COLO668 (cell line): Measurements from ENCODE around the gene NAP1L5.

ENCODE experiments used
- DNase-seq: peaks from one replicate; lab custom pipeline; 2025; ENCODE audit not compliant: unreplicated experiment; lab: John Stamatoyannopoulos, UW

Gene NAP1L5

GRCh38 chr4:88697588-88698329 is at the start of gene NAP1L5:
NAP1L5 (minus strand) TSS chr4:88697829; CDS start chr4:88697754, 75 bp downstream.
- peak; percentile 50 for DNase-seq

- DNase-seq = no peak
Measured at GRCh38 chr4:88747351-88747750, 49.7 kb upstream of the NAP1L5 start.

GRCh38 chr4:88746206-88746605 is 48.6 kb upstream of the NAP1L5 start:
- no peak for DNase-seq

- no peak for DNase-seq
Measured at GRCh38 chr4:88745581-88746163, 48.0 kb upstream of the NAP1L5 start.

GRCh38 chr4:88745175-88745574 is 47.5 kb upstream of the NAP1L5 start:
- no peak for DNase-seq

GRCh38 chr4:88744609-88745008 is 47.0 kb upstream of the NAP1L5 start:
- DNase-seq = no peak

GRCh38 chr4:88743696-88744095 is 46.1 kb upstream of the NAP1L5 start:
- no peak for DNase-seq

- DNase-seq = no peak
Measured at GRCh38 chr4:88742561-88742960, 44.9 kb upstream of the NAP1L5 start.

GRCh38 chr4:88738180-88738579 is 40.6 kb upstream of the NAP1L5 start:
- DNase-seq = peak; percentile 44

- peak; percentile 43 for DNase-seq
Measured at GRCh38 chr4:88737307-88737941, 39.8 kb upstream of the NAP1L5 start.

- no peak for DNase-seq
Measured at GRCh38 chr4:88736264-88736663, 38.6 kb upstream of the NAP1L5 start.

- no peak for DNase-seq
Measured at GRCh38 chr4:88735564-88735963, 37.9 kb upstream of the NAP1L5 start.

GRCh38 chr4:88734403-88734949 is 36.8 kb upstream of the NAP1L5 start:
- no peak for DNase-seq

GRCh38 chr4:88732714-88733368 is 35.2 kb upstream of the NAP1L5 start:
- no peak for DNase-seq

- DNase-seq = no peak
Measured at GRCh38 chr4:88731381-88731780, 33.8 kb upstream of the NAP1L5 start.

GRCh38 chr4:88730811-88731210 is 33.2 kb upstream of the NAP1L5 start:
- no peak for DNase-seq

GRCh38 chr4:88729146-88729760 is 31.6 kb upstream of the NAP1L5 start:
- DNase-seq = no peak

- no peak for DNase-seq
Measured at GRCh38 chr4:88728146-88728545, 30.5 kb upstream of the NAP1L5 start.

GRCh38 chr4:88725986-88726385 is 28.4 kb upstream of the NAP1L5 start:
- DNase-seq = no peak

- no peak for DNase-seq
Measured at GRCh38 chr4:88725143-88725542, 27.5 kb upstream of the NAP1L5 start.

GRCh38 chr4:88724406-88724805 is 26.8 kb upstream of the NAP1L5 start:
- DNase-seq = no peak
